ENCODE results near the gene AVPR2.

AVPR2 gene

GRCh38 chrX:153867671-153868070, 36.8 kb upstream of the AVPR2 start:
- no peak for TF ChIP-seq CTCF (IDR thresholded peaks at IDR 0.05; ENCODE audit: low read depth, low read length)
- H3K4me3 ChIP-seq (ENCODE audit: low read depth, low read length): no peak overlapping the region

GRCh38 chrX:153868576-153869472, 35.6 kb upstream of the AVPR2 start:
- TF ChIP-seq CTCF (IDR thresholded peaks at IDR 0.05; ENCODE audit: low read depth, low read length): no peak
- H3K4me3 ChIP-seq (ENCODE audit: low read depth, low read length): no peak overlapping the region

GRCh38 chrX:153869473-153870287, 34.8 kb upstream of the AVPR2 start:
- no peak for TF ChIP-seq CTCF (IDR thresholded peaks at IDR 0.05; ENCODE audit: low read depth, low read length)
- no peak overlapping the region for H3K4me3 ChIP-seq (ENCODE audit: low read depth, low read length)

GRCh38 chrX:153870288-153870690, 34.2 kb upstream of the AVPR2 start:
- no peak for TF ChIP-seq CTCF (IDR thresholded peaks at IDR 0.05; ENCODE audit: low read depth, low read length)

GRCh38 chrX:153870791-153871360, 33.6 kb upstream of the AVPR2 start:
- no peak for TF ChIP-seq CTCF (IDR thresholded peaks at IDR 0.05; ENCODE audit: low read depth, low read length)
- no peak overlapping the region for H3K4me3 ChIP-seq (ENCODE audit: low read depth, low read length)

More at GRCh38 chrX:153870288-153870690, 34.2 kb upstream of the AVPR2 start:
- no peak overlapping the region for H3K4me3 ChIP-seq (ENCODE audit: low read depth, low read length)

- H3K4me3 ChIP-seq (ENCODE audit: low read depth, low read length): no peak overlapping the region
- no peak for TF ChIP-seq CTCF (IDR thresholded peaks at IDR 0.05; ENCODE audit: low read depth, low read length)
Measured at GRCh38 chrX:153871451-153871850, 33.0 kb upstream of the AVPR2 start.

Measured in WI38 (cell line).